ENCODE results near the gene SEC62. TPM values are rescaled to one million over a fixed set of nuclear protein-coding genes. Genes with fewer than 3 reads are reported as not detected.
A peak's percentile ranks its signal among the peaks of the same experiment; 100 is the strongest.

The SEC62 gene
- total and polyA plus RNA-seq, 9 of the 15 experiments (the other 6 are each of a cell fraction or from before 2014, with no cell fraction given): 34.5 to 152 (median 51.8) TPM

GRCh38 chr3:170037463-170038433 lies 71.1 kb downstream of the SEC62 start, which contains the start of gene GPR160 (continued):
- TF ChIP-seq, protein P1, sequence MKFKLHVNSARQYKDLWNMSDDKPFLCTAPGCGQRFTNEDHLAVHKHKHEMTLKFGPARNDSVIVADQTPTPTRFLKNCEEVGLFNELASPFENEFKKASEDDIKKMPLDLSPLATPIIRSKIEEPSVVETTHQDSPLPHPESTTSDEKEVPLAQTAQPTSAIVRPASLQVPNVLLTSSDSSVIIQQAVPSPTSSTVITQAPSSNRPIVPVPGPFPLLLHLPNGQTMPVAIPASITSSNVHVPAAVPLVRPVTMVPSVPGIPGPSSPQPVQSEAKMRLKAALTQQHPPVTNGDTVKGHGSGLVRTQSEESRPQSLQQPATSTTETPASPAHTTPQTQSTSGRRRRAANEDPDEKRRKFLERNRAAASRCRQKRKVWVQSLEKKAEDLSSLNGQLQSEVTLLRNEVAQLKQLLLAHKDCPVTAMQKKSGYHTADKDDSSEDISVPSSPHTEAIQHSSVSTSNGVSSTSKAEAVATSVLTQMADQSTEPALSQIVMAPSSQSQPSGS (CRISPR knock-in tag; IDR thresholded peaks at IDR 0.05): no peak
- TF ChIP-seq BRF1 (IDR thresholded peaks at IDR 0.05; ENCODE audit: borderline replicate concordance, extremely low read depth, insufficient read length) (no peak), SMAD2 (IDR thresholded peaks at IDR 0.05; ENCODE audit: low read depth, low read length) (no peak), ZNF324 (CRISPR knock-in tag; IDR thresholded peaks at IDR 0.05) (no peak), SREBF1 (IDR thresholded peaks at IDR 0.05; ENCODE audit: borderline replicate concordance, low read depth, low read length) (no peak), HMBOX1 (IDR thresholded peaks at IDR 0.05) (no peak), CHD4 (IDR thresholded peaks at IDR 0.05; ENCODE audit: insufficient read depth, insufficient replicate concordance, low read depth, low read length, poor library complexity, severe bottlenecking) (peak; percentile 60), IRF1 (CRISPR knock-in tag; IDR thresholded peaks at IDR 0.05; ENCODE audit: borderline replicate concordance) (no peak), ZNF655 (CRISPR knock-in tag; IDR thresholded peaks at IDR 0.05) (no peak), RBFOX2 (IDR thresholded peaks at IDR 0.05; ENCODE audit: low read depth, low read length) (peak; percentile 75), PTBP1 (IDR thresholded peaks at IDR 0.05; ENCODE audit: low read depth, low read length) (no peak), ZNF134 (CRISPR knock-in tag; conservative IDR thresholded peaks at IDR 0.05) (no peak), ZNF780A (CRISPR knock-in tag; IDR thresholded peaks at IDR 0.05) (no peak), MTF1 (CRISPR knock-in tag; IDR thresholded peaks at IDR 0.05; ENCODE audit: borderline replicate concordance) (no peak), ZHX1 (conservative IDR thresholded peaks at IDR 0.05; ENCODE audit: low read length) (no peak), RAD21 (CRISPR knock-in tag; conservative IDR thresholded peaks at IDR 0.05 in 1 of 2, IDR thresholded peaks at IDR 0.05 in 1 of 2) (peak; percentile 62 to 78)
- TF ChIP-seq, protein P2, sequence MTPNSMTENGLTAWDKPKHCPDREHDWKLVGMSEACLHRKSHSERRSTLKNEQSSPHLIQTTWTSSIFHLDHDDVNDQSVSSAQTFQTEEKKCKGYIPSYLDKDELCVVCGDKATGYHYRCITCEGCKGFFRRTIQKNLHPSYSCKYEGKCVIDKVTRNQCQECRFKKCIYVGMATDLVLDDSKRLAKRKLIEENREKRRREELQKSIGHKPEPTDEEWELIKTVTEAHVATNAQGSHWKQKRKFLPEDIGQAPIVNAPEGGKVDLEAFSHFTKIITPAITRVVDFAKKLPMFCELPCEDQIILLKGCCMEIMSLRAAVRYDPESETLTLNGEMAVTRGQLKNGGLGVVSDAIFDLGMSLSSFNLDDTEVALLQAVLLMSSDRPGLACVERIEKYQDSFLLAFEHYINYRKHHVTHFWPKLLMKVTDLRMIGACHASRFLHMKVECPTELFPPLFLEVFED (CRISPR knock-in tag; conservative IDR thresholded peaks at IDR 0.05): no peak
